HG02763 (cell line): ENCODE results near the gene PIGV.
A peak's percentile ranks its signal among the peaks of the same experiment; 100 is the strongest.
"Not testable (repeated sequence)": the region's sequence is repeated elsewhere in the genome, so short reads cannot be mapped to it uniquely, and the experiment has no call there.

Experiments
- ATAC-seq: cut with Tn5 transposase; IDR thresholded peaks from one replicate; pipeline ENCODE4 v1.9.1; 2021; ENCODE audit warnings: mild to moderate bottlenecking, moderate library complexity; ENCODE audit not compliant: unreplicated experiment

PIGV gene

GRCh38 chr1:26791626-26792025, 3.9 kb downstream of the PIGV start:
- ATAC-seq = no peak

GRCh38 chr1:26792924-26793323, 5.2 kb downstream of the PIGV start:
- no peak for ATAC-seq

- ATAC-seq = no peak
These were observed 6.6 kb downstream of the PIGV start for GRCh38 chr1:26794391-26794790.

GRCh38 chr1:26797627-26798026, 9.9 kb downstream of the PIGV start:
- no peak for ATAC-seq

GRCh38 chr1:26799479-26800142, 11.9 kb downstream of the PIGV start:
- ATAC-seq = no peak

- not testable (repeated sequence) for ATAC-seq
These were observed 16.2 kb downstream of the PIGV start for GRCh38 chr1:26803932-26804331.

- ATAC-seq = not testable (repeated sequence)
These were observed 22.4 kb downstream of the PIGV start for GRCh38 chr1:26810105-26810504.

GRCh38 chr1:26811057-26811456, 23.3 kb downstream of the PIGV start:
- ATAC-seq = no peak

- ATAC-seq = no peak
These were observed 24.0 kb downstream of the PIGV start for GRCh38 chr1:26811708-26812107.

GRCh38 chr1:26814377-26814776, 26.6 kb downstream of the PIGV start:
- no peak for ATAC-seq

- no peak for ATAC-seq
These were observed 27.1 kb downstream of the PIGV start for GRCh38 chr1:26814893-26815292.

- ATAC-seq = no peak
These were observed 33.1 kb downstream of the PIGV start for GRCh38 chr1:26820784-26821269.

- no peak for ATAC-seq
These were observed 35.1 kb downstream of the PIGV start for GRCh38 chr1:26822737-26823395.

- no peak for ATAC-seq
These were observed 37.0 kb downstream of the PIGV start for GRCh38 chr1:26824731-26825130.

GRCh38 chr1:26826261-26827105, 38.7 kb downstream of the PIGV start, which contains the start of gene ZDHHC18:
ZDHHC18 (plus strand) TSS chr1:26826688; CDS start chr1:26826805, 117 bp downstream.
- ATAC-seq = peak; percentile 74

GRCh38 chr1:26827106-26827604, 39.4 kb downstream of the PIGV start:
- no peak for ATAC-seq

- no peak for ATAC-seq
These were observed 39.9 kb downstream of the PIGV start for GRCh38 chr1:26827663-26828062.

GRCh38 chr1:26828411-26828991, 40.8 kb downstream of the PIGV start:
- ATAC-seq = no peak

GRCh38 chr1:26829184-26829911, 41.6 kb downstream of the PIGV start:
- no peak for ATAC-seq

GRCh38 chr1:26831059-26831458, 43.3 kb downstream of the PIGV start:
- no peak for ATAC-seq
